Heart right ventricle (tissue), 16 donors: ENCODE data around the gene MYO1E. TPM values are rescaled to one million over a fixed set of nuclear protein-coding genes. Genes with fewer than 3 reads are reported as not detected.

ENCODE experiments used
- ATAC-seq, 8 donors: fragments of 200-7000 bp; cut with Tn5 transposase; one replicate each; pipeline ENCODE4 v1.9.1; 2020; ENCODE audit warnings: mild to moderate bottlenecking in 8 of 8, moderate library complexity in 8 of 8, moderate number of reproducible peaks in 1 of 8
- DNase-seq, 2 donors: peaks; one replicate each; pipeline ENCODE4 v3.0.0-alpha.2; 2020
- H3K27ac ChIP-seq, 10 donors: fragments of 200-600 bp; sonication (generic) in 2 of 10; one replicate each; pipeline versions ENCODE4 v1.5.0 to v1.8.0; 2020 to 2022; ENCODE audit warnings: mild to moderate bottlenecking in 3 of 10
- H3K27me3 ChIP-seq, 7 donors: fragments of 200-600 bp; one replicate each; pipeline ENCODE4 v1.8.0; 2021 to 2022; ENCODE audit warnings: mild to moderate bottlenecking in 2 of 7
- H3K36me3 ChIP-seq, 9 donors: fragments of 200-600 bp; sonication (generic) in 1 of 9; one replicate each; pipeline versions ENCODE4 v1.5.0 to v1.8.0; 2020 to 2022; ENCODE audit warnings: mild to moderate bottlenecking in 2 of 9
- H3K4me1 ChIP-seq, 9 donors: fragments of 200-600 bp; sonication (generic) in 1 of 9; one replicate each; pipeline versions ENCODE4 v1.5.0 to v1.8.0; 2020 to 2022; ENCODE audit warnings: mild to moderate bottlenecking in 4 of 9
- H3K4me3 ChIP-seq, 10 donors: fragments of 200-600 bp; sonication (generic) in 2 of 10; one replicate each; pipeline versions ENCODE4 v1.5.0 to v1.8.0; 2020 to 2022; ENCODE audit warnings: mild to moderate bottlenecking in 7 of 10, moderate library complexity in 2 of 10
- H3K9me3 ChIP-seq, 11 donors: fragments of 200-600 bp in 10 of 11; sonication (generic) in 2 of 11; one replicate each; pipeline versions ENCODE4 v1.5.0 to v1.8.0; 2013 to 2022; ENCODE audit warnings: mild to moderate bottlenecking in 2 of 11, control low read depth in 1 of 11, moderate library complexity in 1 of 11
- CTCF ChIP-seq, 9 donors: fragments of 200-600 bp; sonication (generic) in 2 of 9; IDR thresholded peaks; one replicate each; pipeline versions ENCODE4 v1.5.0 to v1.8.0; 2021 to 2022; ENCODE audit warnings: antibody characterized with exemption in 9 of 9, mild to moderate bottlenecking in 5 of 9, moderate library complexity in 1 of 9
- WGBS, 2 donors: extraction: QIAGEN DNeasy Blood & Tissue Kit; methylation state at CpG; one replicate each; pipeline ENCODE4 v1.1.7; 2013; ENCODE audit warnings: inconsistent platforms in 1 of 2; 5-methylcytosine and 5-hydroxymethylcytosine counted together
- intact Hi-C, 10 donors: fragments of 100-400 bp; cut with DNase I; formaldehyde crosslinking; loops; one replicate each; pipeline versions ENCODE4 v1.11.1 to v1.14.2; 2022
- polyA plus RNA-seq, 2 donors: library from polyadenylated mRNA; stranded (reverse); fragments of 200-250 nt; gene quantifications; one replicate each; pipeline ENCODE4 v1.2.3, GENCODE V29; 2013
- total RNA-seq, 10 donors: library from RNA; stranded (reverse); fragmentation: NEBNext Ultra II Directional in 3 of 10; extraction: Animal tissue kit (Norgen Biotek cat#: 25700) in 3 of 10; gene quantifications; one replicate each; pipeline versions ENCODE4 v1.2.1 to v1.2.4, GENCODE V29; 2021 to 2023
- donor health status: Arrhythmogenic right ventricular cardiomyopathy.
- donor health status: ischemic (EF 13 %, LVEDD 7.1; RV severe dilation, severe dysfunction).
- donor health status: healthy with polysubstance abuse.
- donor health status: DM: no; HTN: yes; CAD: no.
- donor health status: DM: no; HTN: no; CAD: no.
- donor health status: ischemic (EF 25% LVEDD 6.9; RV normal size, moderate dysfunction).
- donor health status: ischemic (EF 25% LVEDD 5.7; RV mildly dilated, moderate dysfunction).
- donor health status: healthy.
- donor health status: DM: yes; HTN: yes; CAD: no.
- donor health status: Ischemic cardiomyopathy.
- donor health status: ischemic (EF 35%, LVEDD 5.7; RV mildly dilated, moderate dysfunction).
- donor health status: nonischemic (EF 11% LVEDD 7.7; RV severe dilation, severe dysfunction).
- donor health status: DM: yes; HTN: yes; CAD: no.
- donor health status: PGD.
- donor health status: ischemic (EF 29% LVEDD 5.4; RV normal size, mild dysfunction).
- donor health status: nonischemic (EF 23%, LVEDD 6.1; RV moderate dilation, normal function).

MYO1E gene
- total and polyA plus RNA-seq, 12 donors = 9.3 to 75.3 (median 27.4) TPM

GRCh38 chr15:59329091-59329490 is 43.6 kb downstream of the MYO1E start:
- H3K4me3 ChIP-seq = no peak overlapping the region
- H3K4me1 ChIP-seq = peaks cover 0 to 61% (median 23%) of the 10 kb centered on the region in 9 donors
- H3K9me3 ChIP-seq = no peaks in the 10 kb centered on the region
- DNase-seq (no peak), ATAC-seq (no peak)
- H3K27ac ChIP-seq = peak overlapping the region in 1 of 10 donors; percentile 21
- no peaks in the 10 kb centered on the region for H3K36me3 ChIP-seq
- WGBS, 2 donors = 91 to 92% methylated on average over 4 of the region's 4 CpGs
- intact Hi-C loops = no loop called here
- no peak for TF ChIP-seq CTCF (IDR thresholded peaks at IDR 0.05)
- no peaks in the 10 kb centered on the region for H3K27me3 ChIP-seq

DNA sequence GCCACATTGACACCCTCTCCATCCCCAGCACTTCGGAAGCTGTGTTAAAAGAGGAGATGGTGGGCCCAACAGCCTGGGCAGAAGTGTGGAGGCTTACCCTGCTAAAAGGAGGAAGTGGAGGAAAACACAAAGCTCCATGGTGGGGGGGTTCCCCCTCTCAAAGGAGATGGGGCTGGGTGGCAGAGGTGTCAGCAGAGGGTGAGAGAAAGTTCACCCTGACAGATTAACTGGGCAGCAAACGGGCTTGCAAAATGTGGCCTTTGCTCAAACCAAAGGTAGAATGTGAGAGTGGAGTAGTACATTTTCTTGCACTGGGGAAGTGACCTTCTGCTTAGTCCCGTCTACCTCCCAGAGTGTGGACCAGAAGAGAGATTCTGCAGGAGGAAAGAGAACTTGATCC is 44.7 kb downstream of the MYO1E start:
- H3K4me1 ChIP-seq = peaks cover 0 to 57% (median 19%) of the 10 kb centered on the region in 9 donors
- H3K4me3 ChIP-seq = no peak overlapping the region
- no peaks in the 10 kb centered on the region for H3K27me3 ChIP-seq
- WGBS, 2 donors = 76 to 81% methylated on average over 3 of the region's 3 CpGs
- DNase-seq (no peak), ATAC-seq (no peak)
- H3K9me3 ChIP-seq = no peaks in the 10 kb centered on the region
- intact Hi-C loops = no loop called here
- H3K27ac ChIP-seq = no peak overlapping the region
- TF ChIP-seq CTCF (IDR thresholded peaks at IDR 0.05) = no peak
- no peaks in the 10 kb centered on the region for H3K36me3 ChIP-seq

DNA sequence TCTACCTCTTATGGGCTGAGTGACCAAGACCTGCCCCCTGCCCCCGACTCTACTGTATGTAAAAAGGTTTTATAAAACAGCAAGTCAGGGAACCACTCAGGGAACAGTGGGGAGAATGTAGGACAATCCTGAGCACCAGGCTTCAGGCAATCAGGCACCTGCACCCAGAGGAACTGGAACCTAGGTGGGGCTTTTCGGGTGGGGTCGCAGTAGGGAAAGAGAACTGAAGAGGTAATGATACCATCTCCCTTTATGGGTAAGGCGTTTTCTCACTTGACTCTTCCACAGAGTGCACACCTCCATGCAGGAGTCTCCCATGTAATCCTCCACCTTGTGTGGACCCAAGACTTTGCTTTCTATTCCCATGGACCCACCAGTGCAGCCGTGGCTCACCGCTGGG is 45.8 kb downstream of the MYO1E start:
- ATAC-seq (no peak), DNase-seq (no peak)
- Histone ChIP-seq H3K9me3 (no peaks in the 10 kb centered on the region), H3K4me3 (no peak overlapping the region), H3K27ac (no peak overlapping the region), H3K4me1 (peaks cover 0 to 47% (median 19%) of the 10 kb centered on the region in 9 donors), H3K36me3 (no peaks in the 10 kb centered on the region), H3K27me3 (no peaks in the 10 kb centered on the region)
- TF ChIP-seq CTCF (IDR thresholded peaks at IDR 0.05) = no peak
- intact Hi-C loops = no loop called here
- 79 to 85% methylated on average over 6 of the region's 6 CpGs for WGBS, 2 donors

GRCh38 chr15:59322056-59322759 is 50.5 kb downstream of the MYO1E start:
- Histone ChIP-seq H3K4me3 (no peak overlapping the region), H3K27ac (no peak overlapping the region), H3K36me3 (no peaks in the 10 kb centered on the region), H3K27me3 (no peaks in the 10 kb centered on the region), H3K4me1 (peaks cover 0 to 12% (median 0%) of the 10 kb centered on the region in 9 donors), H3K9me3 (peaks cover 0 to 13% (median 0%) of the 10 kb centered on the region in 11 donors)
- WGBS, 2 donors = 96 to 100% methylated on average over 2 of the region's 2 CpGs
- DNase-seq (no peak), ATAC-seq (no peak)
- intact Hi-C loops = no loop called here
- TF ChIP-seq CTCF (IDR thresholded peaks at IDR 0.05) = no peak
